AG10803 (cell line): ENCODE results near the gene FAM200A.
"Not testable (repeated sequence)": the region's sequence is repeated elsewhere in the genome, so short reads cannot be mapped to it uniquely, and the experiment has no call there.

Source experiments
- DNase-seq: peaks from one replicate; pipeline ENCODE4 v3.0.0; 2010; ENCODE audit warnings: low read depth
- H3K4me3 ChIP-seq: 2 replicates; pipeline ENCODE4 v1.5.1; 2011; ENCODE audit warnings: mild to moderate bottlenecking, low read length, control low read depth
- CTCF ChIP-seq: conservative IDR thresholded peaks from 2 replicates; pipeline ENCODE4 v1.5.1; 2011; ENCODE audit warnings: mild to moderate bottlenecking, low read length, control low read depth, inconsistent platforms

Gene FAM200A

GRCh38 chr7:99525713-99526440, 26.0 kb downstream of the FAM200A start:
- peak; percentile 37 for TF ChIP-seq CTCF
- no peak overlapping the region for H3K4me3 ChIP-seq
- no peak for DNase-seq

- TF ChIP-seq CTCF, result no peak
- no peak for DNase-seq
- no peak overlapping the region for H3K4me3 ChIP-seq
Observed at GRCh38 chr7:99521399-99521798, 30.5 kb downstream of the FAM200A start.

GRCh38 chr7:99514050-99514449, 37.9 kb downstream of the FAM200A start:
- DNase-seq, result peak; percentile 40
- H3K4me3 ChIP-seq, result no peak overlapping the region
- TF ChIP-seq CTCF, result no peak

GRCh38 chr7:99505324-99505662, 46.6 kb downstream of the FAM200A start:
- TF ChIP-seq CTCF, result no peak
- DNase-seq, result peak; percentile 4
- H3K4me3 ChIP-seq, result peak overlapping the region; percentile 92

- H3K4me3 ChIP-seq, result peak within 1 kb of the TSS; percentile 92
- DNase-seq, result peak; percentile 98
- no peak for TF ChIP-seq CTCF
Observed at GRCh38 chr7:99504603-99505323, 47.2 kb downstream of the FAM200A start, which contains the start of gene ZKSCAN5. Gene ZKSCAN5, plus strand, starts transcription at chr7:99504662. Its CDS starts 1,383 bp downstream, at chr7:99506045.

- TF ChIP-seq CTCF, result no peak
- DNase-seq, result no peak
Observed at GRCh38 chr7:99504281-99504602, 47.7 kb downstream of the FAM200A start.

GRCh38 chr7:99501236-99501635, 50.7 kb downstream of the FAM200A start:
- not testable (repeated sequence) for DNase-seq, H3K4me3 ChIP-seq

More at GRCh38 chr7:99504281-99504602, 47.7 kb downstream of the FAM200A start:
- peak overlapping the region; percentile 92 for H3K4me3 ChIP-seq
